Measurements from ENCODE around the gene CACNB2.

CACNB2 gene

GRCh38 chr10:18340496-18341051 is 200.3 kb downstream of the CACNB2 start:
- no peak for DNase-seq (ENCODE audit: low read depth)

GRCh38 chr10:18341055-18341454 is 200.8 kb downstream of the CACNB2 start:
- no peak for DNase-seq (ENCODE audit: low read depth)

GRCh38 chr10:18343573-18343972 is 203.3 kb downstream of the CACNB2 start:
- DNase-seq (ENCODE audit: low read depth), result no peak

GRCh38 chr10:18345308-18345707 is 205.1 kb downstream of the CACNB2 start:
- no peak for DNase-seq (ENCODE audit: low read depth)

GRCh38 chr10:18350340-18350739 is 210.1 kb downstream of the CACNB2 start:
- no peak for DNase-seq (ENCODE audit: low read depth)

GRCh38 chr10:18351421-18351820 is 211.2 kb downstream of the CACNB2 start:
- no peak for DNase-seq (ENCODE audit: low read depth)

GRCh38 chr10:18352175-18352574 is 212.0 kb downstream of the CACNB2 start:
- DNase-seq (ENCODE audit: low read depth), result no peak

GRCh38 chr10:18359812-18360211 is 219.6 kb downstream of the CACNB2 start:
- DNase-seq (ENCODE audit: low read depth), result no peak

GRCh38 chr10:18362892-18363291 is 222.7 kb downstream of the CACNB2 start:
- no peak for DNase-seq (ENCODE audit: low read depth)

- DNase-seq (ENCODE audit: low read depth), result no peak
Measured at GRCh38 chr10:18364987-18365775, 225.0 kb downstream of the CACNB2 start.

GRCh38 chr10:18367840-18368239 is 227.6 kb downstream of the CACNB2 start:
- DNase-seq (ENCODE audit: low read depth), result no peak

- DNase-seq (ENCODE audit: low read depth), result no peak
Measured at GRCh38 chr10:18368273-18368672, 228.0 kb downstream of the CACNB2 start.

- no peak for DNase-seq (ENCODE audit: low read depth)
Measured at GRCh38 chr10:18368682-18369081, 228.5 kb downstream of the CACNB2 start.

- DNase-seq (ENCODE audit: low read depth), result no peak
Measured at GRCh38 chr10:18369859-18370473, 229.7 kb downstream of the CACNB2 start.

GRCh38 chr10:18376650-18377049 is 236.4 kb downstream of the CACNB2 start:
- DNase-seq (ENCODE audit: low read depth), result no peak

- DNase-seq (ENCODE audit: low read depth), result no peak
Measured at GRCh38 chr10:18377898-18378297, 237.7 kb downstream of the CACNB2 start.

GRCh38 chr10:18378766-18379165 is 238.5 kb downstream of the CACNB2 start:
- no peak for DNase-seq (ENCODE audit: low read depth)

GRCh38 chr10:18381679-18382078 is 241.5 kb downstream of the CACNB2 start:
- DNase-seq (ENCODE audit: low read depth), result no peak

- no peak for DNase-seq (ENCODE audit: low read depth)
Measured at GRCh38 chr10:18397906-18398305, 257.7 kb downstream of the CACNB2 start.

- DNase-seq (ENCODE audit: low read depth), result no peak
Measured at GRCh38 chr10:18399158-18399557, 258.9 kb downstream of the CACNB2 start.

GRCh38 chr10:18400201-18400905 is 260.1 kb downstream of the CACNB2 start:
- DNase-seq (ENCODE audit: low read depth), result no peak

- DNase-seq (ENCODE audit: low read depth), result no peak
Measured at GRCh38 chr10:18400906-18401245, 260.7 kb downstream of the CACNB2 start.

Measured in stimulated activated CD4-positive, alpha-beta T cell treated with anti-CD3 and anti-CD28 coated beads, Interleukin-2, amount 100 ng/mL, for 4 hours (primary cell).